Measurements from ENCODE around the gene SORL1.
A peak's percentile ranks its signal among the peaks of the same experiment; 100 is the strongest.

The SORL1 gene

GRCh38 chr11:121670266-121670665 lies 218.2 kb downstream of the SORL1 start:
- no peak for DNase-seq

GRCh38 chr11:121670805-121671282 lies 218.7 kb downstream of the SORL1 start:
- peak; percentile 28 for DNase-seq

GRCh38 chr11:121671283-121672168 lies 219.4 kb downstream of the SORL1 start:
- DNase-seq = no peak

GRCh38 chr11:121672630-121673487 lies 220.7 kb downstream of the SORL1 start:
- no peak for DNase-seq

- DNase-seq = no peak
Measured at GRCh38 chr11:121681550-121682268, 229.6 kb downstream of the SORL1 start.

All from COR-L47 (cell line).